Neuronal stem cell (in vitro differentiated cells): Measurements from ENCODE around the gene ZFYVE1. TPM values are rescaled to one million over a fixed set of nuclear protein-coding genes. Genes with fewer than 3 reads are reported as not detected.

Experiments
- DNase-seq: peaks from one replicate; pipeline ENCODE4 v3.0.0-alpha.2; 2013; ENCODE audit warnings: low spot score
- H2AFZ ChIP-seq: one replicate; pipeline ENCODE4 v1.6.1; 2013; ENCODE audit warnings: mild to moderate bottlenecking, low read length, inconsistent platforms
- H2AK5ac ChIP-seq: 2 replicates; pipeline ENCODE4 v1.6.1; 2013; ENCODE audit warnings: low read depth, mild to moderate bottlenecking, inconsistent platforms, low read length, moderate library complexity, mixed read lengths
- H2BK120ac ChIP-seq: 2 replicates; pipeline ENCODE4 v1.6.1; 2013; ENCODE audit warnings: low read depth, mild to moderate bottlenecking, inconsistent platforms, low read length, moderate library complexity, mixed read lengths
- H2BK12ac ChIP-seq: one replicate; pipeline ENCODE4 v1.6.1; 2013; ENCODE audit warnings: low read length, inconsistent platforms
- H2BK15ac ChIP-seq: 2 replicates; pipeline ENCODE4 v1.6.1; 2013; ENCODE audit warnings: mild to moderate bottlenecking, low read length, inconsistent platforms, mixed read lengths
- H2BK5ac ChIP-seq: one replicate; pipeline ENCODE4 v1.6.1; 2013; ENCODE audit warnings: inconsistent platforms, mild to moderate bottlenecking, low read length, moderate library complexity
- H3K14ac ChIP-seq: one replicate; pipeline ENCODE4 v1.6.1; 2013; ENCODE audit warnings: low read length, inconsistent platforms
- H3K18ac ChIP-seq: 2 replicates; pipeline ENCODE4 v1.6.1; 2013; ENCODE audit warnings: low read length, inconsistent platforms
- H3K23ac ChIP-seq: 2 replicates; pipeline ENCODE4 v1.6.1; 2013; ENCODE audit warnings: low read depth, mild to moderate bottlenecking, mixed read lengths, low read length, inconsistent platforms; ENCODE audit not compliant: poor library complexity
- H3K27ac ChIP-seq: replicated peaks from 3 replicates; pipeline ENCODE4 v1.5.1; 2013; ENCODE audit warnings: low read length, inconsistent platforms
- H3K27me3 ChIP-seq, 3 experiments: 2 replicates each; pipeline ENCODE4 v1.6.1; 2013; ENCODE audit warnings: low read length in 3 of 3, mild to moderate bottlenecking in 2 of 3, inconsistent platforms in 1 of 3, low read depth in 1 of 3, mixed read lengths in 1 of 3, moderate library complexity in 1 of 3; ENCODE audit not compliant: control insufficient read depth in 3 of 3, insufficient read depth in 3 of 3
- H3K36me3 ChIP-seq, 2 donors: replicated peaks in 1 of 2; 2 replicates each; pipeline ENCODE4 v1.6.1; 2013; ENCODE audit warnings: low read length in 2 of 2; ENCODE audit not compliant: control insufficient read depth in 2 of 2, insufficient read depth in 2 of 2
- H3K4ac ChIP-seq: 2 replicates; pipeline ENCODE4 v1.6.1; 2013; ENCODE audit warnings: inconsistent platforms, mild to moderate bottlenecking, low read length, moderate library complexity
- H3K4me1 ChIP-seq, 2 donors: 1 replicate in 1 of 2; 2 replicates in 1 of 2; pipeline ENCODE4 v1.6.1; 2013; ENCODE audit warnings: low read length in 2 of 2, low read depth in 1 of 2; ENCODE audit not compliant: control insufficient read depth in 2 of 2, insufficient read depth in 1 of 2
- H3K4me2 ChIP-seq: one replicate; pipeline ENCODE4 v1.6.1; 2013; ENCODE audit warnings: mild to moderate bottlenecking, low read length, inconsistent platforms; ENCODE audit not compliant: insufficient read depth, poor library complexity, severe bottlenecking
- H3K4me3 ChIP-seq, 2 donors: 2 replicates each; pipeline ENCODE4 v1.5.1; 2013; ENCODE audit warnings: low read length in 2 of 2, mild to moderate bottlenecking in 2 of 2, inconsistent platforms in 1 of 2, moderate library complexity in 1 of 2
- H3K79me1 ChIP-seq: one replicate; pipeline ENCODE4 v1.6.1; 2013; ENCODE audit warnings: low read depth, mild to moderate bottlenecking, inconsistent platforms, low read length, moderate library complexity
- H3K9ac ChIP-seq: one replicate; pipeline ENCODE4 v1.6.1; 2013; ENCODE audit warnings: mild to moderate bottlenecking, low read depth, low read length, inconsistent platforms; ENCODE audit not compliant: poor library complexity
- H3K9me3 ChIP-seq, 2 donors: replicated peaks in 1 of 2; 2 replicates each; pipeline versions ENCODE3 to v1.6.1; 2013; ENCODE audit warnings: low read length in 2 of 2, mild to moderate bottlenecking in 2 of 2, inconsistent platforms in 1 of 2, low read depth in 1 of 2, mixed read lengths in 1 of 2, moderate library complexity in 1 of 2; ENCODE audit not compliant: control insufficient read depth in 2 of 2, insufficient read depth in 1 of 2
- H4K8ac ChIP-seq: one replicate; pipeline ENCODE4 v1.6.1; 2013; ENCODE audit warnings: low read depth, mild to moderate bottlenecking, inconsistent platforms, low read length, moderate library complexity
- H4K91ac ChIP-seq: one replicate; pipeline ENCODE4 v1.6.1; 2013; ENCODE audit warnings: low read length, low read depth, mild to moderate bottlenecking, inconsistent platforms; ENCODE audit not compliant: poor library complexity
- WGBS, 2 donors: extraction: QIAGEN DNeasy Blood & Tissue Kit; methylation state at CpG; one replicate each; pipeline ENCODE4 v1.1.7; 2013; ENCODE audit warnings: missing lambda C conversion rate in 2 of 2, mixed read lengths in 1 of 2; ENCODE audit not compliant: insufficient read length in 2 of 2, insufficient replicate concordance in 1 of 2; ENCODE audit errors: extremely low coverage in 2 of 2; 5-methylcytosine and 5-hydroxymethylcytosine counted together
- small RNA-seq: library from polyadenylated mRNA; stranded (forward); fragments of <200 nt; extraction: miRNeasy Mini kit (QIAGEN cat#:217004); gene quantifications from one replicate; pipeline ENCODE3, GENCODE V24; 2013; ENCODE audit not compliant: insufficient read depth

ZFYVE1 gene

DNA sequence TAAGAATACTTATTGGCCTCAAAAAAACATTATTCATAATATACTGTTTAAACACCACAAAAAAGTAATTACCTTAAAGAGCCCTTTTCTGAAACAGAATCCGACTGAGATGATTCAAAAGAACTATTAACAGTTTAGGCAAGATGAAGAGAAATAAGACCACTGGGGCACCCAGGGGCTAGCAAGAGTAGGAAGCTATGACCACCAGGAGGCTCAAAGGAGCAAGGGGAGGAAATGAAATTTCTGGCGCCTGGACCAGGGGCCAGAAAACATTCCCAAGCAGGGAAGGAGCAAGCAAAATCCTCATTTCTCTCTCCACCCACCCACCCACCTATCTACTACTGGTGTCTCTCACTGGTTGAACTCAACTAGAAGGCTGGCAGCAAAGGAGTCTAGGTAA is 106.9 kb downstream of the ZFYVE1 start:
- Histone ChIP-seq H2BK120ac (no peak overlapping the region), H4K91ac (no peak overlapping the region), H2AFZ (no peak overlapping the region), H3K27ac (no peak overlapping the region), H3K27me3 (peaks cover 0 to 15% (median 2%) of the 10 kb centered on the region in 3 experiments), H2BK5ac (no peak overlapping the region), H3K4me2 (no peak overlapping the region), H3K36me3 (no peaks in the 10 kb centered on the region), H3K14ac (no peak overlapping the region), H3K18ac (no peak overlapping the region), H3K9me3 (no peaks in the 10 kb centered on the region), H2AK5ac (no peak overlapping the region), H3K23ac (no peak overlapping the region), H3K79me1 (no peaks in the 10 kb centered on the region), H3K4me3 (no peak overlapping the region), H3K4me1 (no peaks in the 10 kb centered on the region), H3K9ac (no peak overlapping the region), H3K4ac (no peak overlapping the region), H4K8ac (no peak overlapping the region), H2BK15ac (no peak overlapping the region), H2BK12ac (no peak overlapping the region)
- DNase-seq, result no peak
- no CpG with 5 or more reads among the region's 2 CpGs for WGBS, 2 donors

Small RNA genes lying within 50 kb of the gene (small RNA-seq; reads per million reads assigned to genes)
- gene RN7SL586P, result not detected
